Erythroblast (primary cell): ENCODE data around the gene IRF7.

Source experiments
- GATA1 ChIP-seq: IDR thresholded peaks from 2 replicates; pipeline ENCODE4 v1.6.1; 2011; ENCODE audit warnings: low read depth, mild to moderate bottlenecking, control low read depth, low read length, moderate library complexity
- POLR2A ChIP-seq: IDR thresholded peaks from 2 replicates; pipeline ENCODE4 v1.6.1; 2011; ENCODE audit warnings: mild to moderate bottlenecking, low read length

- TF ChIP-seq POLR2A (no peak), GATA1 (no peak)
Measured at GRCh38 chr11:655036-655726, 39.4 kb upstream of the IRF7 start.
